ENCODE results near the gene SRD5A3.
"Not testable (repeated sequence)": the region's sequence is repeated elsewhere in the genome, so short reads cannot be mapped to it uniquely, and the experiment has no call there.

Gene SRD5A3

GRCh38 chr4:55330241-55330640, 15.8 kb upstream of the SRD5A3 start:
- DNase-seq (ENCODE audit: low spot score in 2 of 2) (no peak), ATAC-seq (ENCODE audit: low read depth) (no peak)
- no peaks in the 10 kb centered on the region for H3K36me3 Mint-ChIP-seq
- peaks cover 2% of the 10 kb centered on the region for H3K9me3 Mint-ChIP-seq
- no peaks in the 10 kb centered on the region for H3K4me1 Mint-ChIP-seq
- no peak overlapping the region for H3K27ac Mint-ChIP-seq
- H3K27me3 Mint-ChIP-seq = peaks cover 3% of the 10 kb centered on the region
- no peak overlapping the region for H3K4me3 Mint-ChIP-seq

GRCh38 chr4:55336138-55337034, 9.7 kb upstream of the SRD5A3 start:
- H3K27ac Mint-ChIP-seq = no peak overlapping the region
- H3K27me3 Mint-ChIP-seq = peaks cover 7% of the 10 kb centered on the region
- H3K4me3 Mint-ChIP-seq = no peak overlapping the region
- DNase-seq (ENCODE audit: low spot score in 2 of 2) (no peak), ATAC-seq (ENCODE audit: low read depth) (no peak)
- H3K9me3 Mint-ChIP-seq = no peaks in the 10 kb centered on the region
- no peaks in the 10 kb centered on the region for H3K36me3 Mint-ChIP-seq
- peaks cover 2% of the 10 kb centered on the region for H3K4me1 Mint-ChIP-seq

DNA sequence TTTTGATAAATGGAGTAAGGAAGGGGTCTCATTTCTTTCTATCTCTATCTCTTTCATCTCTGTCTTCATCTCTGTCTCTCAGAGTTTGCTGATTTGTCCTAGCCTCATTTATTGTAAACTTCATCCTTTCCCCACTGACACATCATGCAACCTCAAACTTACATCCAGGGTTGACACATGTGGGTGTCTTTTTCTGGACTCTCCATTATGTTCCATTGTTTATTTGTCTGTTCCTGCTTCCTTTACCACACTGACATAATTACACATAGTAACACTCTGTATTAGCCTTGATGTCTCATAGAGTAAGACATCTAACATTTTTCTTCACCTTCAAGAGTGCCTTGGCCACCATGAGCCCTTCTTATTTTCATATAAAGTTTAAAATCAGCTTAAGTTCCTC, 8.1 kb upstream of the SRD5A3 start:
- Mint-ChIP-seq H3K4me3 (no peak overlapping the region), H3K36me3 (no peaks in the 10 kb centered on the region), H3K27me3 (peaks cover 6% of the 10 kb centered on the region), H3K4me1 (peaks cover 2% of the 10 kb centered on the region), H3K9me3 (no peaks in the 10 kb centered on the region), H3K27ac (no peak overlapping the region)
- ATAC-seq (ENCODE audit: low read depth) = no peak
- DNase-seq (ENCODE audit: low spot score in 2 of 2) = no peak

DNA sequence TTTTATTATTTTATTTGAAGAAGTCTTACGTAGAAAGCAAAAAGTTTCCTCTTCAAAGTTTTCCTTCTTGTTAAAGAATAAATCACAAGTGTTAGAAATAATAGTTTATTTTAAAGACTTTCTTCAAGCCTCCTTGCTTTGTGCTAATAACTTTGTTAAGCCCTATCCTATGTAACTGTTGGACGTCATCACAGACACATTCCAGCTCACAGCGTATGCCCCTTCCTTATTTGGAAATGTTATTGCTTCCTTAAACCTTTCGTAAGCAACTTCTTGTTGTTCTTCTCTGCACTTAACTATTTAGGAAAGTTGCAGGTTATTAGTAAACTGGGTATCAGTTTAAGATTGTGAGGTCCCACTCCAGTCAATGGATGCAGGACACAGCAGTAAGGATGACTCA, 7.6 kb upstream of the SRD5A3 start:
- Mint-ChIP-seq H3K36me3 (no peaks in the 10 kb centered on the region), H3K4me3 (no peak overlapping the region), H3K9me3 (no peaks in the 10 kb centered on the region), H3K27me3 (peaks cover 6% of the 10 kb centered on the region), H3K27ac (no peak overlapping the region), H3K4me1 (peaks cover 2% of the 10 kb centered on the region)
- DNase-seq (ENCODE audit: low spot score in 2 of 2) (no peak), ATAC-seq (ENCODE audit: low read depth) (no peak)

DNA sequence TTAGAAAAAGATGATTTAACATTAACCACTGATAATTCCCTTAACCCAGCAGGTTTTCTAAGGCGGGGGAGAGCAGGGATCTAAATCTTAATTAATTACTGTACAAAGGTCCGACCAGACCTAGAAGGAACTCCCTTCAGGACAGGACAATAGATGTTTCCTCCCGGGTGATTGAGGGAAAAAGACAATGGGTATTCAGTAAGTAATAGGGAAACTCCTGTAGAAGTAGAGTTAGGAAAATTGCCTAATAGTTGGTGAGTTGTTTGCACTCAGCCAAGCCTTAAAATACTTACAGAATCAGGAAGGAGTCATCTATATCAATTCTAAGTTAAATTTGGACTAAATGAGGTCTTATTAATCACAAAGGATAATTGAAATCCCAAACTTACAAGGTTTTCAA, 5.8 kb upstream of the SRD5A3 start:
- DNase-seq (ENCODE audit: low spot score in 2 of 2) = no peak
- Mint-ChIP-seq H3K27me3 (peaks cover 6% of the 10 kb centered on the region), H3K27ac (no peak overlapping the region), H3K9me3 (no peaks in the 10 kb centered on the region), H3K36me3 (no peaks in the 10 kb centered on the region), H3K4me3 (no peak overlapping the region), H3K4me1 (peaks cover 2% of the 10 kb centered on the region)
- ATAC-seq (ENCODE audit: low read depth) = no peak

GRCh38 chr4:55343887-55344286, 2.2 kb upstream of the SRD5A3 start:
- DNase-seq (ENCODE audit: low spot score in 2 of 2) (no peak), ATAC-seq (ENCODE audit: low read depth) (no peak)
- Mint-ChIP-seq H3K36me3 (no peaks in the 10 kb centered on the region), H3K27me3 (no peaks in the 10 kb centered on the region), H3K9me3 (no peaks in the 10 kb centered on the region), H3K4me1 (peaks cover 8% of the 10 kb centered on the region), H3K4me3 (no peak overlapping the region), H3K27ac (no peak overlapping the region)

DNA sequence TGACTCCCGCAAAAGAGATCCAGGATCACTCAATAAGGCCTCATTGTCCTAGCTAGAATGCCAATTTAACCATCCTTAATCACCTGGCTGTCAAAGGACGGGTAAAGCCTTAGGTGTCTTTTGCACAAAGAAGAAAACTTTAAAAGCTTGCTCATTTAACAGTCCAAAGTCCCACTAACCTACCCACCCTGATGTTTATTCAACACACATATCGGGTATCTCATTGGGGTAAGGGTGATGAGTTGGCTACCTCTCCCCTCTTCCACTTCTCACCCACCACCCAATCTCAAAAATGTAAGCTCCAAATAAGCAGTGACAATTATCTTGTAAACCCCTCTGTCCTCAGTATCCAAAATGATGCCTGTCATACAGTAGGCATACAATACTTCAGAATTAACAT, 988 bp upstream of the SRD5A3 start:
- Mint-ChIP-seq H3K4me1 (peaks cover 8% of the 10 kb centered on the region), H3K4me3 (no peak overlapping the region), H3K36me3 (no peaks in the 10 kb centered on the region), H3K27ac (no peak overlapping the region), H3K27me3 (no peaks in the 10 kb centered on the region), H3K9me3 (no peaks in the 10 kb centered on the region)
- DNase-seq (ENCODE audit: low spot score in 2 of 2) (no peak), ATAC-seq (ENCODE audit: low read depth) (no peak)

GRCh38 chr4:55346851-55347255, 811 bp downstream of the SRD5A3 start:
- Mint-ChIP-seq H3K27me3 (no peaks in the 10 kb centered on the region), H3K4me1 (peaks cover 8% of the 10 kb centered on the region), H3K9me3 (no peaks in the 10 kb centered on the region), H3K36me3 (peaks cover under 1% of the 10 kb centered on the region), H3K27ac (no peak overlapping the region), H3K4me3 (peak overlapping the region; percentile 93)
- ATAC-seq (ENCODE audit: low read depth) (no peak), DNase-seq (ENCODE audit: low spot score in 2 of 2) (no peak)

DNA sequence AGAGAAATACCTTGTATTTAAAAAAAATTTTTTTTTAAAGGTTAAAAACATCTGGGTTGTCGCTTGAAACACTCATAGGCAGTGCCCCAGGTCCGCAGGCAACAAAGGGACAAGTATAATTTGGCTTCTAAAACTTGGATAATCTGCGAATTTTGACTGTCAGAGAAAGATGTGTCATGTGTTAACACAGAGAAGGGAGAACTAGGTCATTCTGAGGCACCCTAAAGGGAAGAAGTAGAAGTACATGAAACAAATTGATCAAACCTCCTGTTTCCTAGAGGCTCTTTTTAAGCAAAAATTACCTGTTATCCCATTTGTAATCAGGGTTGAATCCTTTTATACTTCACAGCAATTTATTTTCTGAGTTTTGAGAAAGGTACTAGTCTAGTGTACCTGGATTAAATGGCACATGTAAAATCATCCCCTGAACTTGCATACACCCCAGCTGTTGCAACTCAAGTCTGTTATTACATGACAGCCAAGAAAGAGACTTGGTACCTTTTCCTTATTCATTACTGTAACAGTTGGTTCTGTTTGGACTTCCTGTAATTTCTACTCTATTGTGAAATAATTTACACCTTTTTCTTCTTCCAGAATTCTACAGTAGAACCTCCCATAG, 1.7 kb downstream of the SRD5A3 start:
- Mint-ChIP-seq H3K27ac (peak overlapping the region; percentile 24), H3K4me1 (peaks cover 8% of the 10 kb centered on the region), H3K27me3 (no peaks in the 10 kb centered on the region), H3K4me3 (peak overlapping the region; percentile 93), H3K9me3 (no peaks in the 10 kb centered on the region), H3K36me3 (peaks cover 4% of the 10 kb centered on the region)
- DNase-seq (ENCODE audit: low spot score in 2 of 2) = no peak
- ATAC-seq (ENCODE audit: low read depth) = no peak

DNA sequence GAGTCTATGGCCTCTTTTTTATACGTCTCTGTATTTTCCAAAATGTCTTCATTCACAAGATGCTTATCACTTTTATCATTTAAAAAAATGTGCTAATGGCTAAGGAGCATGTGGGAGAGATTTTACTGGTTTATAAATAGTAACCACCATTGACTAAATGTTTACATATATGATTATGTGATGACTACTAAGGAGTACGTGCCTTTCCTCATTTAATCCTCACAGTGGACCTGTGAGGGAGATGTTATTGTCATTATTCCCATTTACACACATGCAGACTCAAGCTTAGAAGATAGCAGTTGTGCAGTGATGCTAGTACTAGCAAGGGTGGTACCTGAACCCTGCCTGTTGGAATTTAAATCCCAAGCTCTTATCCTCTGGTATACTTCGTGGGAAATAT, 2.4 kb downstream of the SRD5A3 start:
- no peaks in the 10 kb centered on the region for H3K9me3 Mint-ChIP-seq
- ATAC-seq (ENCODE audit: low read depth) = no peak
- peaks cover 8% of the 10 kb centered on the region for H3K4me1 Mint-ChIP-seq
- H3K27ac Mint-ChIP-seq = no peak overlapping the region
- DNase-seq (ENCODE audit: low spot score in 2 of 2) = no peak
- no peaks in the 10 kb centered on the region for H3K27me3 Mint-ChIP-seq
- H3K4me3 Mint-ChIP-seq = no peak overlapping the region
- peaks cover 7% of the 10 kb centered on the region for H3K36me3 Mint-ChIP-seq

DNA sequence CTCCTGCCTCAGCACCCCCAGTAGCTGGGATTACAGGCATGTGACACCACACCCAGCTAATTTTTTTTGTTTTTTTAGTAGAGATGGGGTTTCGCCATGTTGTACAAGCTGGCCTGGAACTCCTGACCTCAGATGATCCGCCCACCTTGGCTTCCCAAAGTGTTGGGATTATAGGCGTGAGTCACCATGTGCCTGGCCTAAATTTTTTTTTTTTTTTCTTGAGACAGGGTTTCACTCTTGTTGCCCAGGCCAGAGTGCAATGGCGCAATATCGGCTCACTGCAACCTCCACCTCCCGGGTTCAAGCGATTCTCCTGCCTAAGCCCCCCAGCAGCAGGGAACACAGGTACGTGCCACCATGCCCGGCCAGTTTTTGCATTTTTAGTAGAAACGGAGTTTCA, 4.8 kb downstream of the SRD5A3 start:
- H3K36me3 Mint-ChIP-seq = peaks cover 13% of the 10 kb centered on the region
- not testable (repeated sequence) for H3K27me3 Mint-ChIP-seq; H3K4me3 Mint-ChIP-seq; DNase-seq (ENCODE audit: low spot score in 2 of 2); ATAC-seq (ENCODE audit: low read depth); H3K4me1 Mint-ChIP-seq; H3K9me3 Mint-ChIP-seq; H3K27ac Mint-ChIP-seq

DNA sequence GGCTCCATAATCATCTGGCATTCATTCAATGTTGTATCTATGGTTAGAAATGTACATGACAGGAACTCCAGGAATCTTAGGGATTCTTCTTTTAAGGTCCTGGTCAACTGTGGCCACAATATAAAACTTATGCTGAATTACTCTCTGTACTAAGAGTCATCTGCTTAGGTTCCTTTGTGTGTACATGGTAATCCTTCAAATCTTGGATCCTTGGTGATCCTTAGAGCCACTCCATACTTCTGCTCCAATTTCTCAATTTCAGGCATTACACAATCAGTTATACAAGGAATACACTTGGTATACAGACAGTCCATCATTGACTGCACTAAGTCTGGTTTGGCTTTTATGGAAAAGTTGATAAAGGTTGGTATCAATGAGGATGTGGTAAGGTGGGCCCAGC, 5.8 kb downstream of the SRD5A3 start:
- Mint-ChIP-seq H3K36me3 (peaks cover 13% of the 10 kb centered on the region), H3K4me3 (no peak overlapping the region), H3K27me3 (no peaks in the 10 kb centered on the region), H3K4me1 (peaks cover 7% of the 10 kb centered on the region), H3K9me3 (no peaks in the 10 kb centered on the region), H3K27ac (no peak overlapping the region)
- DNase-seq (ENCODE audit: low spot score in 2 of 2) = no peak
- no peak for ATAC-seq (ENCODE audit: low read depth)

DNA sequence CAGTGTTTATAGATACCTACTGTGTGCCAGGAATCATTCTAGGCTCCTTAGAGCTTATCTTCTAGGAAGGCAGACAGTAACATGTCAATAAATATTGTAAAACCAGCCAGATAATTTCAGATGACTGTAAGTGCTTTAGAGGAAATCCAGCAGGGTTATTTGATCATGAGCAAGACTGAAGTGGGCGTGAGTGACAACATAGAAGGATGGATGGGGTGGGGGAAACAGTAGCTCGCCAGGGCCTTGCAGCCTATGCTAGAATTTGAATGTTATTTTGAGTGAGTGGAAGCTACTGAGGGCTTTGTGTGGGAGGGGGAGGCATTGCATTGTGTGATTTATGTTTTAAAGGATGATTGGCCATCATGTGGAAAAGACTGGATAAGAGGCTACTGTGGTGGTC, 6.7 kb downstream of the SRD5A3 start:
- Mint-ChIP-seq H3K4me1 (peaks cover 7% of the 10 kb centered on the region), H3K4me3 (no peak overlapping the region), H3K36me3 (peaks cover 13% of the 10 kb centered on the region), H3K9me3 (no peaks in the 10 kb centered on the region), H3K27me3 (no peaks in the 10 kb centered on the region), H3K27ac (no peak overlapping the region)
- ATAC-seq (ENCODE audit: low read depth) = no peak
- DNase-seq (ENCODE audit: low spot score in 2 of 2) = no peak

DNA sequence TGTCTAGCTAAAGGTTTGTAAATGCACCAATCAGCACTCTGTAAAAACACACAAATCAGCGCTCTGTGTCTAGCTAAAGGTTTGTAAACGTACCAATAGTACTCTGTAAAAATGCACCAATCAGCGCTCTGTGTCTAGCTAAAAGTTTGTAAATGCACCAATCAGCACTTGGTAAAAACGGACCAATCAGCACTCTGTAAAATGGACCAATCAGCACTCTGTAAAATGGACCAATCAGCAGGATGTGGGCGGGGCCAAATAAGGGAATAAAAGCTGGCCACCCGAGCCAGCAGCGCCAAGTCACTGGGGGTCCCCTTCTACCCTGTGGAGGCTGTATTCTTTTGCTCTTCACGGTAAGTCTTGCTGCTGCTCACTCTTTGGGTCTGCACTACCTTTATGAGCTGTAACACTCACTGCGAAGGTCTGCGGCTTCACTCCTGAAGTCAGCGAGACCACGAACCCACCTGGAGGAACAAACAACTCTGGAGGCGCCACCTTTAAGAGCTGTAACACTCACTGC, 7.2 kb downstream of the SRD5A3 start:
- H3K4me1 Mint-ChIP-seq; H3K9me3 Mint-ChIP-seq; H3K27me3 Mint-ChIP-seq; DNase-seq (ENCODE audit: low spot score in 2 of 2); H3K27ac Mint-ChIP-seq; H3K4me3 Mint-ChIP-seq; ATAC-seq (ENCODE audit: low read depth): not testable (repeated sequence)
- peaks cover 13% of the 10 kb centered on the region for H3K36me3 Mint-ChIP-seq
